Neural progenitor cell (in vitro differentiated cells): ENCODE data around the gene CEP83.

Experiments used
- EZH2 ChIP-seq: fragments of 200-600 bp; sonication (generic); IDR thresholded peaks from 2 replicates; pipeline ENCODE4 v1.6.1; 2017; ENCODE audit warnings: antibody characterized with exemption, mild to moderate bottlenecking, moderate library complexity
- EZH2phosphoT487 ChIP-seq: fragments of 200-600 bp; sonication (generic); IDR thresholded peaks from 2 replicates; pipeline ENCODE4 v1.6.1; 2017; ENCODE audit warnings: antibody characterized with exemption
- TF ChIP-seq, protein P1 (sequence below): fragments of 200-600 bp; sonication (generic); IDR thresholded peaks from 2 replicates; pipeline ENCODE4 v1.5.1; 2017; ENCODE audit warnings: antibody characterized with exemption, mild to moderate bottlenecking

DNA sequence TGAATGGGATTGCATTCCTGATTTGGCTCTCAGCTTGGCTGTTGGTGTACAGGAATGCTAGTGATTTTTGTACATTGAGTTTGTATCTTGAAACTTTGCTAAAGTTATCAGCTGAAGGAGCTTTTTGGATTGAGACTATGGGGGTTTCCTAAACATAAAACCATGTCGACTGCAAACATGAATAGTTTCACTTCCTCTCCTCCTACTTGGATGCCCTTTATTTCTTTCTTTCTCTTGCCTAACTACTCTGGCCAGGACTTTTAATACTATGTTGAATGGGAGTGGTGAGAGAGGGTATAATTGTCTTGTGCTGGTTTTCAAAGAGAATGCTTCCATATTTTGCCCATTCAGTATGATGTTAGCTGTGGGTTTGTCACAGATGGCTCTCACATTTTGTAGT, 141.5 kb downstream of the CEP83 start:
- TF ChIP-seq, protein P1, sequence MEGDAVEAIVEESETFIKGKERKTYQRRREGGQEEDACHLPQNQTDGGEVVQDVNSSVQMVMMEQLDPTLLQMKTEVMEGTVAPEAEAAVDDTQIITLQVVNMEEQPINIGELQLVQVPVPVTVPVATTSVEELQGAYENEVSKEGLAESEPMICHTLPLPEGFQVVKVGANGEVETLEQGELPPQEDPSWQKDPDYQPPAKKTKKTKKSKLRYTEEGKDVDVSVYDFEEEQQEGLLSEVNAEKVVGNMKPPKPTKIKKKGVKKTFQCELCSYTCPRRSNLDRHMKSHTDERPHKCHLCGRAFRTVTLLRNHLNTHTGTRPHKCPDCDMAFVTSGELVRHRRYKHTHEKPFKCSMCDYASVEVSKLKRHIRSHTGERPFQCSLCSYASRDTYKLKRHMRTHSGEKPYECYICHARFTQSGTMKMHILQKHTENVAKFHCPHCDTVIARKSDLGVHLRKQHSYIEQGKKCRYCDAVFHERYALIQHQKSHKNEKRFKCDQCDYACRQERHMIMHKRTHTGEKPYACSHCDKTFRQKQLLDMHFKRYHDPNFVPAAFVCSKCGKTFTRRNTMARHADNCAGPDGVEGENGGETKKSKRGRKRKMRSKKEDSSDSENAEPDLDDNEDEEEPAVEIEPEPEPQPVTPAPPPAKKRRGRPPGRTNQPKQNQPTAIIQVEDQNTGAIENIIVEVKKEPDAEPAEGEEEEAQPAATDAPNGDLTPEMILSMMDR, result no peak
- no peak for TF ChIP-seq EZH2
- TF ChIP-seq EZH2phosphoT487, result no peak
